Measurements from ENCODE around the gene SH3RF1.
A peak's percentile ranks its signal among the peaks of the same experiment; 100 is the strongest.

Gene SH3RF1

GRCh38 chr4:169099771-169100180 is 171.0 kb downstream of the SH3RF1 start:
- no peak for DNase-seq

GRCh38 chr4:169098969-169099690 is 171.6 kb downstream of the SH3RF1 start:
- no peak for DNase-seq

- no peak for DNase-seq
Measured at GRCh38 chr4:169098532-169098931, 172.2 kb downstream of the SH3RF1 start.

- DNase-seq, result no peak
Measured at GRCh38 chr4:169098054-169098497, 172.7 kb downstream of the SH3RF1 start.

GRCh38 chr4:169096221-169096620 is 174.5 kb downstream of the SH3RF1 start:
- no peak for DNase-seq

- DNase-seq, result no peak
Measured at GRCh38 chr4:169094656-169095231, 176.0 kb downstream of the SH3RF1 start.

GRCh38 chr4:169092889-169093522 is 177.8 kb downstream of the SH3RF1 start:
- no peak for DNase-seq

GRCh38 chr4:169090484-169091215 is 180.1 kb downstream of the SH3RF1 start:
- DNase-seq, result no peak

- DNase-seq, result no peak
Measured at GRCh38 chr4:169089004-169089403, 181.8 kb downstream of the SH3RF1 start.

- no peak for DNase-seq
Measured at GRCh38 chr4:169084954-169085353, 185.8 kb downstream of the SH3RF1 start.

- DNase-seq, result no peak
Measured at GRCh38 chr4:169080981-169081380, 189.8 kb downstream of the SH3RF1 start.

GRCh38 chr4:169079942-169080827 is 190.6 kb downstream of the SH3RF1 start:
- no peak for DNase-seq

GRCh38 chr4:169074117-169074516 is 196.6 kb downstream of the SH3RF1 start:
- no peak for DNase-seq

GRCh38 chr4:169071747-169072146 is 199.0 kb downstream of the SH3RF1 start:
- no peak for DNase-seq

GRCh38 chr4:169070895-169071218 is 199.9 kb downstream of the SH3RF1 start:
- peak in 2 of 3 experiments; percentile 57 to 84 for DNase-seq

- DNase-seq, result peak; percentile 43 to 96 (median 86)
Measured at GRCh38 chr4:169070071-169070894, 200.5 kb downstream of the SH3RF1 start.

- peak in 1 of 3 experiments; percentile 4 for DNase-seq
Measured at GRCh38 chr4:169068423-169068822, 202.3 kb downstream of the SH3RF1 start.

GRCh38 chr4:169066934-169067333 is 203.8 kb downstream of the SH3RF1 start:
- no peak for DNase-seq

- no peak for DNase-seq
Measured at GRCh38 chr4:169064296-169064695, 206.5 kb downstream of the SH3RF1 start.

- DNase-seq, result no peak
Measured at GRCh38 chr4:169063441-169063840, 207.3 kb downstream of the SH3RF1 start.

GRCh38 chr4:169062897-169063244 is 207.9 kb downstream of the SH3RF1 start:
- DNase-seq, result no peak

GRCh38 chr4:169061386-169061785 is 209.4 kb downstream of the SH3RF1 start:
- no peak for DNase-seq

Data from NCI-H1417 (cell line).